CD1c-positive myeloid dendritic cell (primary cell): Measurements from ENCODE around the gene NDUFS6.
"Not testable (repeated sequence)": the region's sequence is repeated elsewhere in the genome, so short reads cannot be mapped to it uniquely, and the experiment has no call there.

Source experiments
- DNase-seq: peaks from one replicate; pipeline ENCODE4 v3.0.0-alpha.2; 2016; ENCODE audit errors: extremely low spot score

Gene NDUFS6

DNA sequence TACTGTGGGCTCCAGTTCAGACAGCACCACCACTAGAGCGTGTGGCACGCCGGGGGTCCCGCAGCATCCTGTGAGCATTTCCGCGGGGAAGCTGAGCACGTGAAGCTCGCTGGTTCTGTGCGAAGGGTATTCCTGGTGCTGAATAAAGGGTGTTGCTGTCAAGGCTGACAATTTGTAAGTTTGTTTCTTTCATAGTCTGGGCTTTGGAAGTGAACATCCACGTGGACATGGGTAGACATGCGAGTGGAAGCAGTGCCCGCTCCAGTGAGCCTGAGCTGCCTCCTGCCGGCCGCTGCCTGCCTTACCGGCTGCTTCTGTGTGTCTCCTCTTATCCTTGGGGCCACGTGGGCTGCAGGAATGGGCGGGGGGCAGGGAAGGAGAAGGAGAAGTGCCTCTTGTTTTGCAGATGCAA, 14.7 kb downstream of the NDUFS6 start:
- DNase-seq, result no peak

DNA sequence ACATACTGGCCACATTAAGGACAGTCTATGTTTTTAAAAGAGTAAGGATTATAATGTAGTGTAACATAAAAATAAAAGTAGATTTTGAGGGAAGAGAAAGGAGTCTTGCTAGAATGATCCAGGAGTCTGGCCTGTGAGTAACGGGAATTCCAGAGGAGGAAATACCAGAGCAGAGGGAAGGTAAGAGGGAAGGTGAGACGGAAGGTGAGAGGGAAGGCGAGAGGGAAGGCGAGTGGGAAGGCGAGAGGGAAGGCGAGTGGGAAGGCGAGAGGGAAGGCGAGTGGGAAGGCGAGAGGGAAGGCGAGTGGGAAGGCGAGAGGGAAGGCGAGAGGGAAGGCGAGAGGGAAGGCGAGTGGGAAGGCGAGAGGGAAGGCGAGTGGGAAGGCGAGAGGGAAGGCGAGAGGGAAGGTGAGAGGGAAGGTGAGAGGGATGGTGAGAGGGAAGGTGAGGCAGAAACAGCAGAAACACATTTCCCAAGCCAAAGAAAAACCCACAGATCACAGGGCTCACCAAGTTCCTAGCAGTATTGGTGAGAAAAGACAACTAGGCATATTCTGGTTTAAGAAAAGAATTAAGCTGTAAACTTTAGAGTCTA, 15.4 kb downstream of the NDUFS6 start:
- DNase-seq, result not testable (repeated sequence)

DNA sequence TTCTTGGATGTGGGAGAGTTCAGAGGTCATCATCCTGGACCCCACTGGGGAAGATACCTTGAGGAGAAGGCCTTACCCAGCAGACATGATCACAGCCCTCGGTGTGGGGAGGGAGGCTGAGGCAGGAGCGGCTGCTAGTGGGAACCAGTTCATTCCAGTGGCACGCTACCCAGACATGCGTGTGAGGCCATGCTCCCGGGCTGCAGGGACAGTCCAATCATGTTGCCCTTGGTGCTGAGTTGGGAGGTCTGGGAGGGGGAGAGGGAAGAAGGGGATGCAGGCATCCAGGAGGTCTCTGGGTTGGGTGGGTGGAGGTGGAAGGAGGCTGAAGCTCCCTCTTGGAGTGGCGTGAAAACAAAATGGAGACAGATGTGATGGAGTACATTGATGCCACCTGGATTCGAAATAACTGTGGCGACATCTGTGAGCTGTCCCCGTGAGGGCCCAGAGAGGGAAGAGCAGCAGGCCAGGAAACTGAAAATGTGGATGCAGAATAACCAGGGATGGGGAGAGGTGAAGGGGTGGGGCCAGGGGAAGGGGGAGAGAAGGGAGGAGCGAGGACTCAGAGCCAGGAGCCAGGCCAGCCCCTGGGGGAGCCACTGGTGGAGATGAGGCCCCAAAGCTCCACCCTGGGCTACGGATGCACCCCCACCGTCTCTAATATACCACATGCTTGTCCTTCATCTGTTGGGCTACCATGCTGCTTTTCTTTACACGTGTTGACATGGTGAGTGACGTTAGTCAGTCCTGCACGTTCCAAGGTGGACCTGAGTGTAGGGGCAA, 16.2 kb downstream of the NDUFS6 start:
- no peak for DNase-seq

DNA sequence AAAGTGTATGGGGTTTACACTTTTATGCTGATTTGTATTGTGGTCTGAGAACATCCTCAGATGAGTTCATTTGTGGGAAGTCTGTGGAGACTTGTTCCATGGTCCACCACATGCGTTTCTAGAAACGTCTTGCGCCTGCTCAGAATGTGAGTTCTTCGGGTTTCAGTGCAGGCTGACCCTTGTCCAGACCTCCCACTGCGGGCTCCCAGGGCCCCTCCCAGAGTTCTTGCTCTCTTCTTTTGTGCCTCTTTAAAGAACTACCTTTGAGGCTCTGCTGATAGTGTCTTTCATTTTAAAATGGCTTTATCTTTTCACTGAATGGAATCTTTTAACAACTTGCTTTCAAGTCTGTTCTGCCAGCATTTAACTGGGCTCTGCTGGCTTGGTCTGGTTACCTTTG, 17.6 kb downstream of the NDUFS6 start:
- DNase-seq, result no peak

DNA sequence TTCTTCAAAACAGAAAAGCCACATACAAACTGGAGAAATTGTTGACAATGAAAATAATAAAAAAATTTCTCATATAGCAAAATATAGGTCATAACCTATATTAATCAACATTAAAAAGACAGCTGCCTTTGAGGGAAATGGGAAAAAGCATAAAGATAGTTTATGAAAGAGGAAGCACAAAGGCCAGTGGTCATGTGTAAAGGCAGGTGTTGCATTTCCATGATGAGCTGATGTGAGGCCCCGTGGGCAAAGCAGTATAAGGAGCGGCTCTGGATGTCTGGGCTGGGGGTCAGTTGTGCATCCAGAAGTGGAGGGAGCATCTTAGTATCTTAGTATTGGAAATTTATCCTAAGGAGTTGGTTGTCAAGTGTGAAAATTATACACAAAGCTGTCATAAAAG, 18.3 kb downstream of the NDUFS6 start:
- no peak for DNase-seq

DNA sequence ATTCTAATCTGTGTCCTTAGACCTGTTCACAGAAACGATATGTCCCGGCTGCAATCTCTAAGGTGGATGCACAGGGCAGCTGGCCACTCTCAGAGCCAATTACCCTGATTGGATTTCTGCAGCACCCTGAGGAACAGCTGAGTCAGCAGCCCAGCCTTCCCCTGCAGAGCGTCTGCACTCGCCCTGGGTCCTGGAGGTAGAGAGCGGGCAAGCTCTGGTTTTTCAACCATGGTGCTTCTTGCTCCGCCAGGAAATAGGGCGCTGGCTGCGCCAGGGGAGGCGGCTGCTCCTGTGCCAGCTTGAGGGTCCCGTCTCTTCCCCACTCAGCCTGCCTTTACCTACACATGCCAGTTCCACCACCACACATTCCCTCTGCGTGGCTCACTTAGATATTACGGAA, 19.2 kb downstream of the NDUFS6 start:
- no peak for DNase-seq

DNA sequence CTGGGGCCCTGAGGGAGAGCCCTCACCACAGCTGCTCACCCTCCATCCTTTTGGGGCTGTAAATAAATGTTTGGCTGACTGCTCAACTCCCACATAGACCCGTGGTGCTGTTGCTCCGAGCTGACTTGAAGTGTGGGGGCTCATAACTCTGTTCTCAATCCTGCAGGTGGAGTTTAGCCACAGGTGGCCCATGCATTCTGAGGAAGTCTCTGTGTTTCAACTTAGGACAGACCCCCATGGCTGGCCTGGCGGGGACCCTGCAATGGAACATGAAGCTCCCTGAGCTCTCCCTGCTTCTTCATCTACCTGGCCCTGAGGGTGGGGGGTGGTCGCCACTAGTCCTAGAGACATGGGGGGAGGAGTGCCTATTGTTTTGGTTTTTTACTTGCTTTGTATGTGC, 19.7 kb downstream of the NDUFS6 start:
- no peak for DNase-seq

DNA sequence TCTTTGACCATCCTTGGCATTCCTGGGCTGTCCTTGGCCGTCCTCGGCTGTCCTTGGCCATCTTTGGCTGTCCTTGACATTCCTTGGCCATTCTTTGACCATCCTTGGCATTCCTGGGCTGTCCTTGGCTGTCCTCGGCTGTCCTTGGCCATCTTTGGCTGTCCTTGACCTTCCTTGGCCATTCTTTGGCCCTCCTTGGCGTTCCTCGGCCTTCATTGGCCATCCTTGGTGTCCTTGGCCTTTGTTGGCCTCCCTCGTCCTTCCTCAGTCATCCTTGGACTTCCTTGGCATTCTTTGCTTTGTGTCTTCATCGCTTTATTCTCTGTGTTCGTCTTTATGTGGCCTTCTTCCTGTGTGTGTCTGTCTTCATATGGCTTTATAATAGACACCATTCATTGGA, 20.7 kb downstream of the NDUFS6 start:
- DNase-seq, result no peak

DNA sequence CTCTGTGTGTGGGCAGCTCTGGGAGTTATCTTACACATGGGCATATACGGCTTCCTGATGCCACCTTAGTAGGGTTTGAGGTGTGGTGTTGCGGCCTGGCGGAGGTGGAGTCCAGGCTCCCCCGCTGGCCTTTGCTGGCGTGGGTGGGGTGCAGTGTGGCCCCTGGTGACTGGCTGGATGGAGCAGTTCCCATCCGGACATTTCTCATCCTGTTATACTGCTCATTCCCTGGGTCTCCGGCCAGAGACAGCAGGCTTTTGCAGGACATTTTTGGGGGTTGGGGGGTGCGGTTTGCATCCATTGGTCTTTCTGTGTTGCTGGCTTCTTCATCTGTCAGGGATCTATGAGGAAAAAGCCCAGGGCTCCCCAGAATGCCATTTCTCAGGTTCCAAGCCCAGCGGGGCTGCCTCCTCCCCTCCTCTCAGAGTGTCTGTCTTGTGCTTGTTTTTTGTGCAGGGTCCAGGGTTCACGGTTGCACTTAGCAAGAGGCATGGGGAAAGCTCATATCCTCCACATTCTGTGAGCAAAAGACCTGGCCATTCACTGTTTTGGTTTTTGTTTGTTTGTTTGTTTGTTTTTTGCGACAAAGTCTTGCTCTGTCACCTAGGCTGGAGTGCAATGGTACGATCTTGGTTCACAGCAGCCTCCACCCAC, 22.3 kb downstream of the NDUFS6 start:
- no peak for DNase-seq

DNA sequence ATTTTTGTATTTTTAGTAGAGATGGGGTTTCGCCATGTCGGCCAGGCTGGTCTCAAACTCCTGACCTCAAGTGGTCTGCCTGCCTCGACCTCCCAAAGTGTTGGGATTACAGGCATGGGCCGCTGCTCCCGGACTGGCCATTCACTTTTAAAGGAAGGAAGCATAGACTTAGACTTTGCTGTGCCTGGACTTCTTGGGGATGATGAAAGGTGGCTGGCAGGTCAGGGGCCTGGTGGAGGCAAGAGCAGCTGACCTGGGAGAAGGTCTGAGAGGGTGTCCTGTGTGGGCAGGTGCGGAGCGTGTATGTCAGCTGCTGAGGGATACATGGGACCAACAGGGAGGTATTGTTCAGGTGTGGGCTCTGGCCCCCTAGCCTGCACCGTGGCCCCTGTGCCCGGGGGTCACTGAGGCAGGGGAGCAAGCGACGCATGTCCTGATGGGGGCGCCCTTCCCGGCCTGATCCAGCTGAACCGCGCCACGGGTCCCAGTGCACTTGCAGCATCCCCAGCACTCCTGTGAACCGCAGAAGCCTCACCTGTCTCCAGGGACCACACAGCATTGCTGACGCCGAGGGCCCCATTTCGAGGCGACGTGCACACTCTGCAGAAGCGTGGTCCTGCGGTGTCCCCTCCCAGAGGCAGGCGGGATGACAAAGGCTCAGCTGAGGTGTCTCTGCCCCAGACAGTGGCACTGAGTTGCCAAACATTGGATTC, 23.1 kb downstream of the NDUFS6 start:
- DNase-seq, result no peak

DNA sequence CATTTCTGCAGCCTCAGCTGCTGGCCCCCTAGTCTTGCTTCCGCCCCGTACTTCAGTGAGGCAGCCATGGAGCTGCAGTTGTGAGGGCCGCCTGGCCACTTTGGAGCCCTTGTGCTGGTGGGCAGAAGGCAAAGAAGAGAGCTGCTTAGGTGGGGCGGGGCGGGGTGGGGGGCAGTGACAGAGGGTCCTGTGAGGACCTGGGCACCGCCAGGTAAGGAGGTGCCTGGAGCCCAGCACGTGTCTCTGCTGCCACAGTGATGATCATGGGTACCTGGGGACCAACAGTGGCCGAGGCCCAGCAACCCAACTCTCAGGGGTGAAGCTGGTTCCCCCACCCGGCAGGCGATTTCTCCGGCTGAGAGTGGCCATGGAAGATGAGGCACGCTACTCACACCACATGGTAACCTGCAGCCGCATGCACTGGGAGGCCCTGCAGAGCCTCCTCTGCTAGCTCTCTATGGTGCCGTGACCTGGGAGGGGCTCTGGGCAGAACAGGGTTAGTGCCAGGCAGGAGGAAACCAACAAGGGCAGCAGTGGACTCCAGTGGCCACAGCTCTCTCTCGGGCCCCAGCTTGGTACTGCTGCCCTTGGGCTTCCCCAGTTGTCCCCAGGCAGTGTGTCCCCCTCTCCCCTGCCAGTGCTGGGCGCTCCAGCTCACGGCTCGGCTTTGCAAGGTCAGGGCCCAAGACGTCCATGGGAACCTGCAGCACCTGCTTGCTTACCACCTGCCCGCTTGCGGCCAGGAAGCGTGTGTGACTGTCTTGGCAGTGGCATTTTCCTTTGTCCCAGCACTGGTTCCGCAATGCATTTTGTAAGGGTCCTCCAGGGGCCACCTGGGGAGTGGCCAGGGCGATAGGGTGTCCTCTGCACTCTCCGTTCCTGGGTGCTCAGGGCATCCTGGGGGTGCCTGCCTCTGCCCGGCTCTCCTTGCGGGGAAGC, 24.0 kb downstream of the NDUFS6 start:
- no peak for DNase-seq

DNA sequence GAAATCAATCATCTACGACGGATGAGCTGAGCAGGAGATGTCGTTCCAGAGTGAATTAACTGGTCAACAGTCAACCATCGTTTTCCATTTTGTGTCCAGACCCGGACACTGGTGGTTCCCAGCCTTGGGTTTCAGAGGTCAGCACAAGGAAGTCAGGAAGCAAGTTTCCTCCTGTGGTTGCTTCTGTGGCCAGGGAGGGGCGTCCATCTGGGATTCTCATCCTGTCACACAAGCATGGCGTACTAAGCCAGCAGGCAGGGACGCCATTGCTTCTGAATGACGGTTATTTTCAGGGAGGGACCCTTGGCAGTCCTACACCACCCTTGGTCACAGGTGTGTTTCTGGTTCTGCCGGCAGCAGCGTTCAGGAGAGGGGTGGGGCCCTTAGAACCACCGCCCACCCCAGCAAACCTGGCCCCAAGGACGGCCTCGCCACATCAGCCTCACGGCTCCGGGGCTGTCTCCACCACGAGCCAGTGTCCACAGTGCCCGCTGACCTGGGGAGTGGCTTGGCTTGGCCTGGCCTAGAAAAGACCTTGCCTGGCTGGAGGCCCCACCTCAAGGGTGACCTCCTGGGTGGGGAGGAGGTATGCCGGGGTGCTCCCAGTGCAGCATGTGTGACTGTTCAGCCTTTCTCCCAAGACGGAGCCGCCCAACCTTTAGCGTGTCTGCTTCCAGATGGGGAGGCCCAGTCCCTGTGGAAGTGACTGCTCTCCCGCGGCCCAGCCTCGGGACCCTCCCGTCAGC, 25.2 kb downstream of the NDUFS6 start:
- DNase-seq, result no peak

DNA sequence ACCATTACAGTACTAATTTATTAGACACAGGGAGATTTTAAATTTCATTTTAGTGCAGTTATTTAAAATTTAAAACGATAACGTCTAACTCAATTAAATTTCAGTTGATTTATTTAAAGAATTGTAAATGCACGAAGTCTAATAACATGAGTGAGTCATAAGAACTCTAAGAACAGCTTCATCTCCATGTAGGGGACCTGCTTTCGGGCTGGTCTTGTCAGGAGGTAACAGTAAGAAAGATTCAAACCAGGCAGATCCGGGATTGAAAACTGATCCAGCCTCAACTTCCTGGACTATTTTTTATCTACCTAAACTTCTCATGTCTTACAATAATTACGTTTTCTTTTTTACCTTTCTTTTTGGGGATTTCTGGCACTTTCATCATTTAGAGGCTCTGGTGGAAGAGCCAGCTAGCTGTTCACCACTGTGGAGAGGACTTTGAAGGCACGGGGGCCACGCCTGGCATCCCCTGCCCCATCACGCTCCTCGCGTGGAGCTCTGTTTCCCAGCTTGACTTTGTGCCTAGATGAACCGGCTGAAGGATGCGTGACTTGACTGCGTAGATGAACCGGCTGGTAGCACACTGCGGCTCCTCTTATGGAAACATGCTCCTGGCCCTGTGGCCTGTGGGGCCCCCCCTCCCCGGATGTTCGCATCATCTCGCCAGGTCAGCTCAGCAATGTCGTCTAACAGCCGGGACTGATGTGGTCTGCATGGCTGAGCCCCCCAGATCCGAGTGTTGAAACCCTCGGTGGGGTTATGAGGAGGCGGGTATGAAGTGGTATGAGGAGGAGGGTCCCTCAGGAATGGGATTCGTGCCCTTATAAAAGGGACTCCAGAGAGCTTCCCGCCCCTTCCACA, 26.0 kb downstream of the NDUFS6 start:
- no peak for DNase-seq

DNA sequence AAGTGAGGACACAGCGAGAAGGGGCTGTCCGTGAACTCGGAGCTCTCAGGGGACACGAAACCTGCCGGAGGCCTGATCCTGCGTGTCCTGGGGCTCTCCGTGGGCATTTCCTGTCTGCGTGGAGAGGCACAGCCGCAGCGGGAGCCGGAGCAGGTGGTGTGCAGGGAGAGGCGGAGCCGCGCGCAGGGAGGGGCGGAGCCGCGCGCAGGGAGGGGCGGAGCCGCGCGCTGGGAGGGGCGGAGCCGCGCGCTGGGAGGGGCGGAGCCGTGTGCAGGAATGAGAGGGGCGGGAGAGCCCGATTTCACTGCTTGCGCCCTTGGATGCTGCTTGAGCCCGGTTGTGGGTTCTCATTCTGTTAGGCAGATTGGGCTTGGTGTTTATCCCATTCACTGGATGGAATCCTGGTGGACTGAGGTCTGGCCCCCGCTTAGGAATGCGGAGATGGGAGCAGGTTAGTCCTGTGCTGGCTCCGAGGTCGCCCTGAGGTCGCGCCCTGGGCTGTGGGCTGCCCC, 26.7 kb downstream of the NDUFS6 start:
- DNase-seq, result no peak

DNA sequence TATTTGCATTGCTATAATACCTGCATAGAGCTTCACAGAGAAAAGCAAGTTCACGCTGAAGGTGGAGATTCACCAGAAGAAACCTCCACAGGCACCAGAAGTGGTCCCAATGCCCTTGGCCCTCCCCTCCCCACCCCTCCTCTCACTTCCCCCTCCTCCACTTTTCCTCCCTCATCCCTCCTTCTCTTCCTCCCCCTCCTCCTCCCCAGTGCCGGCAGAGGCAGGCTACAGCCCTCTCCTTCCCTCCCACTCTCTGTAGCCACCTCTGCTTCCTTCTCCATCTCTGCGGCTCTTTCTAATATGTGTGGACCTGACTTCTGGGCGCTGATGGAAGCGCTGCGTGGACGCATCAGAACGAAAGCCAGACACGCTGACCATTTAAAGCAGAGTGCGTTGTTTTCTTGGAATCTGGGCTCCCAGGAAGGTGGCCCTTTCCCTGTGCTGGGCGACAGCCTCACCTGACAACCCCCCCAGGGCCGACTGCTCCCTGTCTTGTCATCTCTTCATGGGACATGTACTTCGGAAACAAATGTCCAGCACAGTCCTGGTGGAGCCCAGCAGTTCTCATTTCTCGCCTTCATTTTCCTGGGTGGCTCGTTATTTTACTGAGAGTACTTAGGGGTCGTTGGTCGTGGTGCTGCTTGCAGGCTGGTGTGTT, 29.5 kb downstream of the NDUFS6 start:
- DNase-seq, result no peak

DNA sequence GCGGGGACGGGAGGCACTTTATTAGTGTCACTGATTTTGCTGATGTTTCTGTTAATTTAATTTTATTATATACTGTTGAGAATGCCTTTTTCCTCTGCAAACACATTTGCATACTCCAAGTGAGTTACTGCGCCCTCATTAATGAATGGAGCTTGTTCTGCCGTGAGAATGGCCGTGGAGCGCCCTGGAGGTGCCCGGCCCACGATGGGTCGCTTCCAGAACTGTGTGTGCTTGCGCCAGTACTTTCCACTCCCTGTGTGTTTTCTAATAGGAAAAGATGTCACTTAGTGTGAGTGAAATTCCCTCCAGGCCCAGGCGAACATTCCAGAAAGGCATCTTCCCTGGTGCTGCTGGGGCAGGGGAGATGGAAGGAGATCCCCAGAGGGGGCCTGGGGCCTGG, 30.1 kb downstream of the NDUFS6 start:
- no peak for DNase-seq

DNA sequence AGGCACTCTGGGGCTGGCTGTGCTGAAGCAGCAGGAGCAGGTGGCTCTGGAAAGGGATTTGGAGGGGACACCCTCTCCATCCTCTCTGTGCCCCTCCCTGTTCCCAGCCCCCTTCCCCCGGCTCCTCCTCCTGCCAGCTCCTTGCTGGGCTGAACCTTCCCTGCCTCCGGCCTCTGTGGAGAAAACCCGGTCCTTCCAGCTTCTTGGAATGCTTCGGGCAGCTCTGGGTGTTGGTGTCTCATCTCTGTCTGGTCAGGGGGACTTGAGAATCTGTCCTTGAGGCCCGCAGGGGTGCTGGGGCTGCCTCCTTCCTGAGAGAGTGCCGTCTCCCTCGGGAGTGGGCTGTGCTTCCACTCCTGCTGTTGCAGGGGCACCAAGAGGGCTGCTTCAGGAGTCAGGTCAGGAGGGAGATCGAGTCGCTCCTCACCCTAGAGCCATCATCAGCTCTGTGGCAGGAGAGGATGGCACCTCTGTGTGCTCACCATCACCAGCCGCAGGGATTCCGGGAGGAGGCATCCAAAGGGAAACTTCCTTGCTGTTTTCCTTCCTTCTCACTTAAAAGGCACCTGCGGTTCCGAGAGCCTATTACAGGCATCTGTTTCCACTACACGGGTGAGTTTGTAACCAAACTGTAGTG, 30.6 kb downstream of the NDUFS6 start:
- DNase-seq, result no peak

DNA sequence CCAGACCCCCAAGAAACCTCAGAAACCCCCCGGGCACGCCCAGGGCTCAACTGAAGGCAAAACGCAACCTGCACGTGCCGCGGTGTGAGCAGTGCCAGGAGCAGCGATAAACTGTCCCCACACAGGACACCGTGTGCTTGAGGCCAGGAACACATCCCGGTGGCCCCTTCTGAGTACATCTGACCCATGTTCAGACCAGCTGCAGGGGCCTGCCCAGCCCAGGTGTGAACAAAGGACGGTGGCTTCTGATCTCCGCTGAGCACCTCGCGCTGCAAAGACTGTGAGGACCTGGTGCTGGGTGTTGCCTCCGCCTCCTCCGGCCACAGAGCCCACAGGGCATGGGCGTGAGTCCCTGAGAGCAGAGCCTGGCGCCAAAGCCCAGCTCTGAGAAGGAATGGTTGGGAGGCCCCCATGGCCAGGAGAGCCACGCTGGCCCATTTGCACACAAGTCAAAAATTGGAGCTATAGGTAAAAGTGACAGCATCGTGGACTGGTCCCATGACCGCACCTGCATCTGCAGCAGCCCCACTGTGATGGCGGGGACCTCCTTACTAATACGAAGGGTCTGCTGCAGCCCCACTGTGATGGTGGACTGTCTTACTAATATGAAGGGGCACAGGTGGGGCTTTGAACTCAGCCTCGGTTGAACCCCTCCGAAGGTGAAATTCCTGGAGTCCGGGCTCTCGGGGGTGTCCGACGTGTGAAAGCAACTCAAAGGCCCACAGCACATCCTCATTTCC, 31.5 kb downstream of the NDUFS6 start:
- DNase-seq, result no peak
